ENCODE measurements around the gene SMYD4. TPM values are rescaled to one million over a fixed set of nuclear protein-coding genes. Genes with fewer than 3 reads are reported as not detected.

Gene SMYD4
- total and polyA plus RNA-seq, 2 donors (not counting 1 experiment from before 2014, with no cell fraction given), result 5.1 to 11.6 TPM

GRCh38 chr17:1875597-1875996 lies 45.9 kb upstream of the SMYD4 start:
- Histone ChIP-seq H4K20me1 (ENCODE audit: control insufficient read depth, extremely low read depth, insufficient read depth, low read length) (no peaks in the 10 kb centered on the region), H3K9me3 (ENCODE audit: control insufficient read depth, insufficient read depth, low read depth, low read length) (no peaks in the 10 kb centered on the region), H3K36me3 (ENCODE audit: control insufficient read depth, insufficient read depth, low read length) (peaks cover 16% of the 10 kb centered on the region), H3K4me2 (ENCODE audit: extremely low read depth, insufficient read depth, low read length) (no peak overlapping the region), H3K4me1 (ENCODE audit: control insufficient read depth, extremely low read depth, insufficient read depth, low read length) (no peaks in the 10 kb centered on the region), H3K27ac (ENCODE audit: insufficient read depth, low read length) (no peak overlapping the region), H3K79me2 (ENCODE audit: control insufficient read depth, insufficient read depth, low read length) (no peaks in the 10 kb centered on the region), H2AFZ (ENCODE audit: low read length) (no peak overlapping the region), H3K9ac (ENCODE audit: insufficient read depth, low read length) (no peak overlapping the region), H3K27me3 (ENCODE audit: control insufficient read depth, insufficient read depth, low read length) (no peaks in the 10 kb centered on the region), H3K4me3 (replicated peaks in 1 of 4; ENCODE audit: control extremely low read depth in 1 of 4, insufficient read depth in 1 of 4, low read depth in 3 of 4, low read length in 4 of 4) (no peak overlapping the region)
- no peak for DNase-seq (ENCODE audit: low read depth in 2 of 2)
- TF ChIP-seq EZH2 (IDR thresholded peaks at IDR 0.05; ENCODE audit: low read length, missing control alignments), result no peak
- no peak for TF ChIP-seq CTCF (conservative IDR thresholded peaks at IDR 0.05 in 1 of 2, IDR thresholded peaks at IDR 0.05 in 1 of 2; ENCODE audit: low read depth in 1 of 2, low read length in 2 of 2)

- H3K27me3 ChIP-seq (ENCODE audit: control insufficient read depth, insufficient read depth, low read length), result no peaks in the 10 kb centered on the region
- H3K4me1 ChIP-seq (ENCODE audit: control insufficient read depth, extremely low read depth, insufficient read depth, low read length), result no peaks in the 10 kb centered on the region
- H3K27ac ChIP-seq (ENCODE audit: insufficient read depth, low read length), result no peak overlapping the region
- H3K36me3 ChIP-seq (ENCODE audit: control insufficient read depth, insufficient read depth, low read length), result peaks cover 6% of the 10 kb centered on the region
- no peak overlapping the region for H2AFZ ChIP-seq (ENCODE audit: low read length)
- no peak overlapping the region for H3K9ac ChIP-seq (ENCODE audit: insufficient read depth, low read length)
- no peaks in the 10 kb centered on the region for H3K9me3 ChIP-seq (ENCODE audit: control insufficient read depth, insufficient read depth, low read depth, low read length)
- DNase-seq (ENCODE audit: low read depth in 2 of 2), result no peak
- no peaks in the 10 kb centered on the region for H3K79me2 ChIP-seq (ENCODE audit: control insufficient read depth, insufficient read depth, low read length)
- no peaks in the 10 kb centered on the region for H4K20me1 ChIP-seq (ENCODE audit: control insufficient read depth, extremely low read depth, insufficient read depth, low read length)
- H3K4me3 ChIP-seq (replicated peaks in 1 of 4; ENCODE audit: control extremely low read depth in 1 of 4, insufficient read depth in 1 of 4, low read depth in 3 of 4, low read length in 4 of 4), result no peak overlapping the region
- TF ChIP-seq EZH2 (IDR thresholded peaks at IDR 0.05; ENCODE audit: low read length, missing control alignments) (no peak), CTCF (conservative IDR thresholded peaks at IDR 0.05 in 1 of 2, IDR thresholded peaks at IDR 0.05 in 1 of 2; ENCODE audit: low read depth in 1 of 2, low read length in 2 of 2) (no peak)
- H3K4me2 ChIP-seq (ENCODE audit: extremely low read depth, insufficient read depth, low read length), result no peak overlapping the region
These were observed 43.7 kb upstream of the SMYD4 start for GRCh38 chr17:1873418-1873817.

GRCh38 chr17:1872976-1873375 lies 43.3 kb upstream of the SMYD4 start:
- Histone ChIP-seq H3K79me2 (ENCODE audit: control insufficient read depth, insufficient read depth, low read length) (no peaks in the 10 kb centered on the region), H3K9me3 (ENCODE audit: control insufficient read depth, insufficient read depth, low read depth, low read length) (no peaks in the 10 kb centered on the region), H3K4me2 (ENCODE audit: extremely low read depth, insufficient read depth, low read length) (no peak overlapping the region), H3K4me3 (replicated peaks in 1 of 4; ENCODE audit: control extremely low read depth in 1 of 4, insufficient read depth in 1 of 4, low read depth in 3 of 4, low read length in 4 of 4) (no peak overlapping the region), H3K27me3 (ENCODE audit: control insufficient read depth, insufficient read depth, low read length) (no peaks in the 10 kb centered on the region), H3K9ac (ENCODE audit: insufficient read depth, low read length) (no peak overlapping the region), H3K4me1 (ENCODE audit: control insufficient read depth, extremely low read depth, insufficient read depth, low read length) (no peaks in the 10 kb centered on the region), H3K27ac (ENCODE audit: insufficient read depth, low read length) (no peak overlapping the region), H2AFZ (ENCODE audit: low read length) (no peak overlapping the region), H3K36me3 (ENCODE audit: control insufficient read depth, insufficient read depth, low read length) (peaks cover 6% of the 10 kb centered on the region), H4K20me1 (ENCODE audit: control insufficient read depth, extremely low read depth, insufficient read depth, low read length) (no peaks in the 10 kb centered on the region)
- DNase-seq (ENCODE audit: low read depth in 2 of 2), result no peak
- TF ChIP-seq EZH2 (IDR thresholded peaks at IDR 0.05; ENCODE audit: low read length, missing control alignments), result no peak
- TF ChIP-seq CTCF (conservative IDR thresholded peaks at IDR 0.05 in 1 of 2, IDR thresholded peaks at IDR 0.05 in 1 of 2; ENCODE audit: low read depth in 1 of 2, low read length in 2 of 2), result no peak

Measured in fibroblast of lung (primary cell).